CD4-positive, alpha-beta T cell (primary cell): ENCODE data around the gene FOSL1. TPM values are rescaled to one million over a fixed set of nuclear protein-coding genes. Genes with fewer than 3 reads are reported as not detected.

Experiments used
- ATAC-seq: fragments of 200-7000 bp; cut with Tn5 transposase; one replicate; pipeline ENCODE4 v1.10.0; 2022; ENCODE audit warnings: mild to moderate bottlenecking; ENCODE audit not compliant: poor library complexity
- CTCF ChIA-PET: fragments of 350-600 bp; sonication (Branson Sonifier 250); formaldehyde crosslinking; loops from one replicate; lab custom pipeline; 2021; ENCODE audit warnings: antibody characterized with exemption, inconsistent platforms; lab: Charles Lee
- POLR2A ChIA-PET: fragments of 350-600 bp; sonication (Branson Sonifier 250); formaldehyde crosslinking; loops from one replicate; lab custom pipeline; 2021; ENCODE audit warnings: antibody characterized with exemption, inconsistent platforms; lab: Charles Lee
- DNase-seq, 14 experiments: peaks; one replicate each; pipeline ENCODE4 v3.0.0-alpha.2; 2013 to 2020; ENCODE audit warnings: mixed read lengths in 2 of 14
- H3K27ac ChIP-seq, 2 donors: one replicate each; pipeline versions ENCODE4 v1.5.1 to v1.7.0; 2013; ENCODE audit warnings: low read length in 2 of 2, low read depth in 1 of 2, mild to moderate bottlenecking in 1 of 2
- H3K27me3 ChIP-seq, 2 experiments: 1 replicate in 1 of 2; 2 replicates in 1 of 2; pipeline versions ENCODE4 v1.6.1 to v1.7.0; 2013; ENCODE audit warnings: low read length in 2 of 2, control low read depth in 1 of 2, mild to moderate bottlenecking in 1 of 2, moderate library complexity in 1 of 2; ENCODE audit not compliant: insufficient read depth in 2 of 2, control insufficient read depth in 1 of 2
- H3K36me3 ChIP-seq: one replicate; pipeline ENCODE4 v1.6.1; 2013; ENCODE audit warnings: low read length, control low read depth; ENCODE audit not compliant: insufficient read depth
- H3K4me1 ChIP-seq: one replicate; pipeline ENCODE4 v1.6.1; 2013; ENCODE audit warnings: low read length, control low read depth; ENCODE audit not compliant: insufficient read depth
- H3K4me3 ChIP-seq: one replicate; pipeline ENCODE4 v1.5.1; 2013; ENCODE audit warnings: mild to moderate bottlenecking, low read length, moderate library complexity
- H3K9me3 ChIP-seq, 2 experiments: 1 replicate in 1 of 2; 2 replicates in 1 of 2; pipeline versions ENCODE4 v1.6.1 to v1.7.0; 2013; ENCODE audit warnings: low read length in 2 of 2, mild to moderate bottlenecking in 2 of 2, control low read depth in 1 of 2, moderate library complexity in 1 of 2; ENCODE audit not compliant: control insufficient read depth in 1 of 2, insufficient read depth in 1 of 2
- H3K27ac Mint-ChIP-seq: one replicate; pipeline ENCODE4 v1.8.0; 2020; ENCODE audit warnings: mixed read lengths
- H3K27me3 Mint-ChIP-seq: one replicate; pipeline ENCODE4 v1.8.0; 2021; ENCODE audit warnings: mixed read lengths
- H3K36me3 Mint-ChIP-seq: one replicate; pipeline ENCODE4 v1.8.0; 2021; ENCODE audit warnings: low read depth, mixed read lengths
- H3K4me1 Mint-ChIP-seq: one replicate; pipeline ENCODE4 v1.8.0; 2021; ENCODE audit warnings: low read depth, mixed read lengths
- H3K4me3 Mint-ChIP-seq: one replicate; pipeline ENCODE4 v1.8.0; 2020; ENCODE audit warnings: mild to moderate bottlenecking, mixed read lengths
- H3K9me3 Mint-ChIP-seq: one replicate; pipeline ENCODE4 v1.8.0; 2020; ENCODE audit warnings: mixed read lengths
- intact Hi-C, 2 experiments: fragments of 100-400 bp; cut with DNase I in 1 of 2; cut with micrococcal nuclease in 1 of 2; formaldehyde crosslinking; loops; one replicate each; pipeline versions ENCODE4 v1.15.1 to v1.9.0; 2023 to 2025; cut with DNase I, micrococcal nuclease
- total RNA-seq, 174 experiments: library from RNA in 2 of 174; stranded (reverse) in 2 of 174; gene quantifications; one replicate each; pipeline ENCODE4 v1.2.3 and lab custom pipeline; 2021 to 2026
- TF ChIP-seq, protein P1 (sequence below): fragments of 200-600 bp; IDR thresholded peaks from one replicate; pipeline ENCODE4 v1.8.0; 2022; ENCODE audit warnings: antibody characterized with exemption, mild to moderate bottlenecking

FOSL1 gene
- total RNA-seq, 2 experiments from 2014 or later, result 1.8 to 2.2 TPM

DNA sequence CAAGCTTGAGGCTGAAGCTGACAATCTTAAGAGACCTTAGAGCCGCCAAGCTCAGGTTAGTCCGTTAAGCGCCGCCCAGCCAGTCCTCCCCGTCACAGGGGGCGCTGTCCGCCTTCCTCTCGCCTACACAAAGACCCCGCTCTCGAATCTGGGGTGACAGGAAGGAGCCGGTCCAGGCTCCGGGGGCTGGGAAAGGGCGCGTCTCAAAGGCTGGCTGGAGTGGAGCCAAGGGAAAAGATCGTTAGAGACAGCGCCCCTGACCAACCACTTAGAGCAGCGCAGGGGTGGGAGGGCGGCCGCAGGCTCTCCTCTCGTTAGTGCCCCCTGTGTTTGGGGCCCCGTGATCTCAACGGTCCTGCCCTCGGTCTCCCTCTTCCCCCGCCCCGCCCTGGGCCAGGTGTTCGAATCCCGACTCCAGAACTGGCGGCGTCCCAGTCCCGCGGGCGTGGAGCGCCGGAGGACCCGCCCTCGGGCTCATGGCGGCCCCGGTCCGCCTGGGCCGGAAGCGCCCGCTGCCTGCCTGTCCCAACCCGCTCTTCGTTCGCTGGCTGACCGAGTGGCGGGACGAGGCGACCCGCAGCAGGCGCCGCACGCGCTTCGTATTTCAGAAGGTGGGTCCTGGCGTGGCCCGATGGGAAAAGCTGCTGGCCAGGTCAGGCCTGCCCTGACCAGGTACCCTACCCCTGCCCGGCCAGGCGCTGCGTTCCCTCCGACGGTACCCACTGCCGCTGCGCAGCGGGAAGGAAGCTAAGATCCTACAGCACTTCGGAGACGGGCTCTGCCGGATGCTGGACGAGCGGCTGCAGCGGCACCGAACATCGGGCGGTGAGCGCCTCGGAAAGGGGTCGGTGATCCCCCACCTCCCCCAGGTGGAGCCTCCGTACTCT lies 39.7 kb downstream of the FOSL1 start, which contains the start of gene MUS81:
TSS of gene MUS81 (plus strand) at position 156 of the 887 bp plus-strand sequence. CDS start at position 477, 321 bp downstream.
- Histone ChIP-seq H3K27me3 (no peaks in the 10 kb centered on the region), H3K36me3 (peaks cover 52% of the 10 kb centered on the region), H3K9me3 (no peaks in the 10 kb centered on the region), H3K4me3 (peak within 1 kb of the TSS; percentile 90), H3K27ac (peak within 1 kb of the TSS; percentile 92 to 96), H3K4me1 (peaks cover 66% of the 10 kb centered on the region)
- H3K27me3 Mint-ChIP-seq, result no peaks in the 10 kb centered on the region
- TF ChIP-seq, protein P1, sequence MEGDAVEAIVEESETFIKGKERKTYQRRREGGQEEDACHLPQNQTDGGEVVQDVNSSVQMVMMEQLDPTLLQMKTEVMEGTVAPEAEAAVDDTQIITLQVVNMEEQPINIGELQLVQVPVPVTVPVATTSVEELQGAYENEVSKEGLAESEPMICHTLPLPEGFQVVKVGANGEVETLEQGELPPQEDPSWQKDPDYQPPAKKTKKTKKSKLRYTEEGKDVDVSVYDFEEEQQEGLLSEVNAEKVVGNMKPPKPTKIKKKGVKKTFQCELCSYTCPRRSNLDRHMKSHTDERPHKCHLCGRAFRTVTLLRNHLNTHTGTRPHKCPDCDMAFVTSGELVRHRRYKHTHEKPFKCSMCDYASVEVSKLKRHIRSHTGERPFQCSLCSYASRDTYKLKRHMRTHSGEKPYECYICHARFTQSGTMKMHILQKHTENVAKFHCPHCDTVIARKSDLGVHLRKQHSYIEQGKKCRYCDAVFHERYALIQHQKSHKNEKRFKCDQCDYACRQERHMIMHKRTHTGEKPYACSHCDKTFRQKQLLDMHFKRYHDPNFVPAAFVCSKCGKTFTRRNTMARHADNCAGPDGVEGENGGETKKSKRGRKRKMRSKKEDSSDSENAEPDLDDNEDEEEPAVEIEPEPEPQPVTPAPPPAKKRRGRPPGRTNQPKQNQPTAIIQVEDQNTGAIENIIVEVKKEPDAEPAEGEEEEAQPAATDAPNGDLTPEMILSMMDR, result peak; percentile 94
- peak; percentile 40 for ATAC-seq
- CTCF ChIA-PET, result interaction anchor here (0.5 to 5.2 kb wide), 29 partner anchors 9 to 421 kb away, joined by 3 to 80 read pairs (median 4); partner anchors contain the start of genes BANF1, C11orf68, CCDC85B and CTSW
- peak within 1 kb of the TSS; percentile 94 for H3K4me3 Mint-ChIP-seq
- peak; percentile 92 to 99 (median 96) for DNase-seq
- H3K27ac Mint-ChIP-seq, result peak within 1 kb of the TSS; percentile 94
- H3K4me1 Mint-ChIP-seq, result peaks cover 47% of the 10 kb centered on the region
- POLR2A ChIA-PET, result interaction anchor here (0.9 to 5.8 kb wide), 38 partner anchors 9 to 1543 kb away, joined by 3 to 248 read pairs (median 8); partner anchors contain the start of genes BANF1, C11orf68, CCDC85B and CST6
- no peaks in the 10 kb centered on the region for H3K9me3 Mint-ChIP-seq
- intact Hi-C loops, result loop anchor here (1.0 kb wide), 3 partner anchors 13 to 28 kb away; partner anchors contain the start of gene FIBP (in 1 of the 2)
- H3K36me3 Mint-ChIP-seq, result peaks cover 85% of the 10 kb centered on the region

DNA sequence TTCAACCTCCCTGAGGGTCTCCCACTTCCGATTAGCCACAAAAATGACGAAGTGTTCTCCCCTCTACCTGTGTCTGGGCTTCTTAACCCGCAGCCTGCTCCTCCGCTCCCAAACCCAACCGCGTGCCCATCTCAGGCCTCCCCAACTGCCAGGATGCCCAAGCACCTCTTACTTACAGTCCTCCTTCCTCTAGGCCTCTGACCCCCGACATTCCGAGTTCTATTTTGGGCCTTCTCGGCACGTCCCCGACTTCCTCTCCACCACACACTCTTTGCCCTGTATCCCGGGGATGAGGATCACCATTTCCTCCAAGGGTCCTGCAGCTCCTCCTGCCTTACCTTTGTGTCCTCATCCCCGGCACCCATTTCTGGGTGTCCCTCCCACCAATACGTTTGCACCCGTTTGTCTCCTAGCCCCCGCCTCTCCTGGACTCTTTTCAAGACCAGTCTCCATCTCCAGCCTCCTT lies 40.3 kb downstream of the FOSL1 start:
- Histone ChIP-seq H3K4me1 (peaks cover 73% of the 10 kb centered on the region), H3K27me3 (no peaks in the 10 kb centered on the region), H3K4me3 (peak overlapping the region; percentile 90), H3K9me3 (no peaks in the 10 kb centered on the region), H3K36me3 (peaks cover 52% of the 10 kb centered on the region), H3K27ac (peak overlapping the region; percentile 92 to 96)
- H3K36me3 Mint-ChIP-seq, result peaks cover 84% of the 10 kb centered on the region
- CTCF ChIA-PET, result interaction anchor here (0.6 to 5.2 kb wide), 28 partner anchors 9 to 422 kb away, joined by 3 to 80 read pairs (median 4); partner anchors contain the start of genes BANF1, C11orf68, CCDC85B and CTSW
- H3K9me3 Mint-ChIP-seq, result no peaks in the 10 kb centered on the region
- H3K27me3 Mint-ChIP-seq, result no peaks in the 10 kb centered on the region
- peak overlapping the region; percentile 94 for H3K27ac Mint-ChIP-seq
- H3K4me1 Mint-ChIP-seq, result peaks cover 51% of the 10 kb centered on the region
- intact Hi-C loops, result loop anchor here (1.0 to 10.0 kb wide), 8 partner anchors 13 to 425 kb away; partner anchors contain the start of genes FIBP (in 2 of the 2), C11orf68 (in 1 of the 2), DRAP1 (in 1 of the 2) and PCNX3 (in 1 of the 2)
- ATAC-seq (peak; percentile 6), DNase-seq (peak in 2 of 14 experiments; percentile 23 to 25)
- peak overlapping the region; percentile 91 for H3K4me3 Mint-ChIP-seq
- TF ChIP-seq, protein P1, result no peak
- POLR2A ChIA-PET, result interaction anchor here (0.7 to 5.8 kb wide), 45 partner anchors 8 to 1542 kb away, joined by 3 to 248 read pairs (median 7); partner anchors contain the start of genes BANF1, C11orf68, CCDC85B and CST6
